ENCODE data around the gene TPX2.

TPX2 gene

GRCh38 chr20:31823360-31824124 lies 84.5 kb downstream of the TPX2 start:
- no peak overlapping the region for H3K4me3 ChIP-seq (ENCODE audit: low read depth, low read length, poor library complexity, severe bottlenecking)
- no peak overlapping the region for H3K4me2 ChIP-seq (ENCODE audit: low read length)
- H3K27ac ChIP-seq (ENCODE audit: low read depth, low read length, poor library complexity, severe bottlenecking), result no peak overlapping the region
- no peak for TF ChIP-seq EZH2 (IDR thresholded peaks at IDR 0.05; ENCODE audit: borderline replicate concordance, low read length)
- no peak for TF ChIP-seq CTCF (IDR thresholded peaks at IDR 0.05; ENCODE audit: low read length)
- H3K79me2 ChIP-seq (ENCODE audit: insufficient read depth, low read length), result no peaks in the 10 kb centered on the region
- H3K36me3 ChIP-seq (ENCODE audit: insufficient read depth, low read length), result no peaks in the 10 kb centered on the region
- H4K20me1 ChIP-seq (ENCODE audit: insufficient read depth, low read length), result no peaks in the 10 kb centered on the region
- no peaks in the 10 kb centered on the region for H3K9me3 ChIP-seq (ENCODE audit: low read length)
- H3K4me1 ChIP-seq (ENCODE audit: insufficient read depth, low read length, severe bottlenecking), result no peaks in the 10 kb centered on the region
- H2AFZ ChIP-seq (ENCODE audit: low read length), result no peak overlapping the region
- H3K9me2 ChIP-seq (ENCODE audit: low read depth, low read length), result no peaks in the 10 kb centered on the region
- no peak overlapping the region for H3K9ac ChIP-seq (ENCODE audit: low read length)
- H3F3A ChIP-seq (ENCODE audit: insufficient read depth, low read length), result no peaks in the 10 kb centered on the region
- H3K27me3 ChIP-seq (ENCODE audit: insufficient read depth, low read length), result no peaks in the 10 kb centered on the region

- no peaks in the 10 kb centered on the region for H4K20me1 ChIP-seq (ENCODE audit: insufficient read depth, low read length)
- no peaks in the 10 kb centered on the region for H3K4me1 ChIP-seq (ENCODE audit: insufficient read depth, low read length, severe bottlenecking)
- no peaks in the 10 kb centered on the region for H3K9me2 ChIP-seq (ENCODE audit: low read depth, low read length)
- no peaks in the 10 kb centered on the region for H3K27me3 ChIP-seq (ENCODE audit: insufficient read depth, low read length)
- no peaks in the 10 kb centered on the region for H3K36me3 ChIP-seq (ENCODE audit: insufficient read depth, low read length)
- H3F3A ChIP-seq (ENCODE audit: insufficient read depth, low read length), result no peaks in the 10 kb centered on the region
- H3K27ac ChIP-seq (ENCODE audit: low read depth, low read length, poor library complexity, severe bottlenecking), result no peak overlapping the region
- no peaks in the 10 kb centered on the region for H3K9me3 ChIP-seq (ENCODE audit: low read length)
- no peak overlapping the region for H3K4me3 ChIP-seq (ENCODE audit: low read depth, low read length, poor library complexity, severe bottlenecking)
- no peak overlapping the region for H3K9ac ChIP-seq (ENCODE audit: low read length)
- no peak overlapping the region for H3K4me2 ChIP-seq (ENCODE audit: low read length)
- TF ChIP-seq EZH2 (IDR thresholded peaks at IDR 0.05; ENCODE audit: borderline replicate concordance, low read length) (no peak), CTCF (IDR thresholded peaks at IDR 0.05; ENCODE audit: low read length) (no peak)
- H2AFZ ChIP-seq (ENCODE audit: low read length), result no peak overlapping the region
- H3K79me2 ChIP-seq (ENCODE audit: insufficient read depth, low read length), result no peaks in the 10 kb centered on the region
Observed at GRCh38 chr20:31824125-31824485, 85.0 kb downstream of the TPX2 start.

- H3K27me3 ChIP-seq (ENCODE audit: insufficient read depth, low read length), result no peaks in the 10 kb centered on the region
- TF ChIP-seq CTCF (IDR thresholded peaks at IDR 0.05; ENCODE audit: low read length), result no peak
- TF ChIP-seq EZH2 (IDR thresholded peaks at IDR 0.05; ENCODE audit: borderline replicate concordance, low read length), result no peak
- peaks cover 3% of the 10 kb centered on the region for H3K4me1 ChIP-seq (ENCODE audit: insufficient read depth, low read length, severe bottlenecking)
- H3K4me2 ChIP-seq (ENCODE audit: low read length), result no peak overlapping the region
- H3K4me3 ChIP-seq (ENCODE audit: low read depth, low read length, poor library complexity, severe bottlenecking), result no peak overlapping the region
- no peaks in the 10 kb centered on the region for H3K9me2 ChIP-seq (ENCODE audit: low read depth, low read length)
- H3K9ac ChIP-seq (ENCODE audit: low read length), result no peak overlapping the region
- H3K27ac ChIP-seq (ENCODE audit: low read depth, low read length, poor library complexity, severe bottlenecking), result no peak overlapping the region
- no peaks in the 10 kb centered on the region for H4K20me1 ChIP-seq (ENCODE audit: insufficient read depth, low read length)
- H2AFZ ChIP-seq (ENCODE audit: low read length), result no peak overlapping the region
- H3K36me3 ChIP-seq (ENCODE audit: insufficient read depth, low read length), result no peaks in the 10 kb centered on the region
- H3K9me3 ChIP-seq (ENCODE audit: low read length), result no peaks in the 10 kb centered on the region
- H3F3A ChIP-seq (ENCODE audit: insufficient read depth, low read length), result no peaks in the 10 kb centered on the region
- no peaks in the 10 kb centered on the region for H3K79me2 ChIP-seq (ENCODE audit: insufficient read depth, low read length)
Observed at GRCh38 chr20:31824554-31825313, 85.6 kb downstream of the TPX2 start.
